SK-N-SH (cell line): ENCODE measurements around the gene ADGRA1.

Source experiments
- CTCF ChIP-seq: fragments of 200-600 bp; sonication (generic); IDR thresholded peaks from 2 replicates; pipeline ENCODE4 v1.6.1; 2017; ENCODE audit warnings: antibody characterized with exemption, mild to moderate bottlenecking, moderate library complexity
- MXI1 ChIP-seq: IDR thresholded peaks from 2 replicates; pipeline ENCODE4 v1.6.1; 2012; ENCODE audit warnings: mild to moderate bottlenecking, low read depth, low read length, improper control_type of control experiment
- NFIC ChIP-seq: IDR thresholded peaks from 2 replicates; pipeline ENCODE4 v1.4.0; 2012; ENCODE audit warnings: borderline replicate concordance
- REST ChIP-seq: IDR thresholded peaks from 2 replicates; pipeline ENCODE4 v1.6.1; 2012; ENCODE audit warnings: mild to moderate bottlenecking, low read depth, low read length, moderate library complexity
- USF2 ChIP-seq: fragments of 150-350 bp; IDR thresholded peaks from 2 replicates; pipeline ENCODE4 v1.6.1; 2017; ENCODE audit warnings: antibody characterized with exemption, low read length, low read depth, borderline replicate concordance

- no peak for TF ChIP-seq MXI1
- TF ChIP-seq USF2 = no peak
- TF ChIP-seq CTCF = no peak
- TF ChIP-seq REST = no peak
- TF ChIP-seq NFIC = no peak
Measured at GRCh38 chr10:133179128-133179520, 91.4 kb downstream of the ADGRA1 start.
